GM19328 (cell line): ENCODE data around the gene CDH23.
"Not testable (repeated sequence)": the region's sequence is repeated elsewhere in the genome, so short reads cannot be mapped to it uniquely, and the experiment has no call there.

Source experiments
- ATAC-seq: cut with Tn5 transposase; IDR thresholded peaks from one replicate; pipeline ENCODE4 v1.9.1; 2021; ENCODE audit warnings: mild to moderate bottlenecking, moderate library complexity; ENCODE audit not compliant: unreplicated experiment

CDH23 gene

GRCh38 chr10:71597821-71598498 lies 201.2 kb downstream of the CDH23 start:
- ATAC-seq: no peak

GRCh38 chr10:71598621-71599055 lies 201.9 kb downstream of the CDH23 start:
- ATAC-seq: no peak

GRCh38 chr10:71599518-71599917 lies 202.8 kb downstream of the CDH23 start:
- ATAC-seq: no peak

GRCh38 chr10:71600242-71600641 lies 203.5 kb downstream of the CDH23 start:
- not testable (repeated sequence) for ATAC-seq

- ATAC-seq: no peak
These were observed 204.1 kb downstream of the CDH23 start for GRCh38 chr10:71600849-71601248.

- no peak for ATAC-seq
These were observed 204.6 kb downstream of the CDH23 start for GRCh38 chr10:71601273-71601672.

GRCh38 chr10:71603150-71603549 lies 206.4 kb downstream of the CDH23 start:
- ATAC-seq: no peak

- ATAC-seq: no peak
These were observed 207.0 kb downstream of the CDH23 start for GRCh38 chr10:71603754-71604153.

GRCh38 chr10:71604324-71605018 lies 207.8 kb downstream of the CDH23 start:
- no peak for ATAC-seq

GRCh38 chr10:71605263-71605962 lies 208.7 kb downstream of the CDH23 start:
- no peak for ATAC-seq

GRCh38 chr10:71606257-71607081 lies 209.7 kb downstream of the CDH23 start:
- no peak for ATAC-seq

GRCh38 chr10:71607082-71607443 lies 210.3 kb downstream of the CDH23 start:
- ATAC-seq: no peak

- no peak for ATAC-seq
These were observed 212.4 kb downstream of the CDH23 start for GRCh38 chr10:71608819-71609768.

GRCh38 chr10:71610651-71611050 lies 213.9 kb downstream of the CDH23 start:
- no peak for ATAC-seq

GRCh38 chr10:71611131-71611530 lies 214.4 kb downstream of the CDH23 start:
- no peak for ATAC-seq

- no peak for ATAC-seq
These were observed 215.1 kb downstream of the CDH23 start for GRCh38 chr10:71611709-71612422.

GRCh38 chr10:71613261-71613777 lies 216.6 kb downstream of the CDH23 start:
- ATAC-seq: no peak

- no peak for ATAC-seq
These were observed 217.2 kb downstream of the CDH23 start for GRCh38 chr10:71613877-71614276.

- no peak for ATAC-seq
These were observed 218.2 kb downstream of the CDH23 start for GRCh38 chr10:71614946-71615345.
